Common myeloid progenitor, CD34-positive (primary cell): ENCODE measurements around the gene MAP3K12.

Source experiments
- CTCF ChIA-PET: fragments of 350-600 bp; sonication (Branson Sonifier 250); formaldehyde crosslinking; loops from one replicate; lab custom pipeline; 2021; ENCODE audit warnings: antibody characterized with exemption; lab: Charles Lee
- POLR2A ChIA-PET: fragments of 350-600 bp; sonication (Branson Sonifier 250); formaldehyde crosslinking; loops from one replicate; lab custom pipeline; 2021; ENCODE audit warnings: antibody characterized with exemption; lab: Charles Lee
- DNase-seq, 3 donors: peaks; one replicate each; pipeline versions ENCODE4 v3.0.0 to v3.0.0-alpha.2; 2013
- H3K27ac ChIP-seq, 2 experiments: 1 replicate in 1 of 2; 2 replicates in 1 of 2; pipeline ENCODE4 v1.7.0; 2013; ENCODE audit warnings: inconsistent platforms in 2 of 2, low read length in 2 of 2, mild to moderate bottlenecking in 2 of 2, low read depth in 1 of 2, moderate library complexity in 1 of 2; ENCODE audit not compliant: severe bottlenecking in 2 of 2, insufficient read depth in 1 of 2, poor library complexity in 1 of 2
- H3K27me3 ChIP-seq, 5 experiments: replicated peaks in 2 of 5; 1 replicate in 3 of 5; 2 replicates in 2 of 5; pipeline versions ENCODE4 v1.6.1 to v1.7.0; 2013; ENCODE audit warnings: low read length in 4 of 5, mild to moderate bottlenecking in 2 of 5, moderate library complexity in 2 of 5, inconsistent platforms in 1 of 5; ENCODE audit not compliant: insufficient read depth in 5 of 5, control insufficient read depth in 4 of 5
- H3K36me3 ChIP-seq, 4 experiments: 1 replicate in 2 of 4; 2 replicates in 2 of 4; pipeline versions ENCODE4 v1.6.1 to v1.7.0; 2013; ENCODE audit warnings: low read length in 3 of 4, control low read depth in 1 of 4, mild to moderate bottlenecking in 1 of 4; ENCODE audit not compliant: control insufficient read depth in 4 of 4, insufficient read depth in 4 of 4
- H3K4me1 ChIP-seq, 4 experiments: 1 replicate in 3 of 4; 2 replicates in 1 of 4; pipeline versions ENCODE4 v1.6.1 to v1.7.1; 2013; ENCODE audit warnings: low read length in 3 of 4, mild to moderate bottlenecking in 3 of 4, control low read depth in 1 of 4, inconsistent platforms in 1 of 4, moderate library complexity in 1 of 4; ENCODE audit not compliant: control insufficient read depth in 4 of 4, insufficient read depth in 4 of 4; ENCODE audit errors: control extremely low read depth in 1 of 4
- H3K4me3 ChIP-seq, 7 experiments: 1 replicate in 4 of 7; 2 replicates in 3 of 7; pipeline versions ENCODE4 v1.5.1 to v1.7.0; 2013; ENCODE audit warnings: mild to moderate bottlenecking in 7 of 7, low read length in 6 of 7, moderate library complexity in 6 of 7, inconsistent platforms in 2 of 7, low read depth in 2 of 7, control low read depth in 1 of 7; ENCODE audit not compliant: insufficient read depth in 4 of 7, control insufficient read depth in 1 of 7; ENCODE audit errors: extremely low read depth in 1 of 7
- H3K9me3 ChIP-seq, 5 experiments: 1 replicate in 4 of 5; 2 replicates in 1 of 5; pipeline versions ENCODE4 v1.6.1 to v1.7.1; 2013; ENCODE audit warnings: low read length in 4 of 5, mild to moderate bottlenecking in 2 of 5, inconsistent platforms in 1 of 5, low read depth in 1 of 5, moderate library complexity in 1 of 5; ENCODE audit not compliant: control insufficient read depth in 4 of 5, insufficient read depth in 2 of 5; ENCODE audit errors: control extremely low read depth in 1 of 5
- WGBS: methylation state at CpG from one replicate; pipeline ENCODE4 v1.1.5; 2013; ENCODE audit not compliant: insufficient coverage; 5-methylcytosine and 5-hydroxymethylcytosine counted together

Gene MAP3K12

GRCh38 chr12:53459097-53459496 lies 40.2 kb downstream of the MAP3K12 start:
- H3K27ac ChIP-seq, result no peak overlapping the region
- POLR2A ChIA-PET, result no interaction called here
- H3K36me3 ChIP-seq, result peaks cover 35 to 100% (median 77%) of the 10 kb centered on the region in 4 experiments
- DNase-seq, result no peak
- WGBS, result 100% methylated on average over 3 of the region's 4 CpGs
- H3K9me3 ChIP-seq, result no peaks in the 10 kb centered on the region
- peaks cover 0 to 4% (median 2%) of the 10 kb centered on the region in 4 experiments for H3K4me1 ChIP-seq
- H3K27me3 ChIP-seq, result no peaks in the 10 kb centered on the region
- H3K4me3 ChIP-seq, result no peak overlapping the region
- CTCF ChIA-PET, result interaction anchor here (1.0 to 3.2 kb wide), 4 partner anchors 14 to 114 kb away, joined by 3 to 13 read pairs (median 6); no protein-coding TSS in a partner anchor

GRCh38 chr12:53456654-53457366 lies 42.4 kb downstream of the MAP3K12 start:
- ChIA-PET POLR2A (interaction anchor here (0.7 to 1.2 kb wide), 2 partner anchors 9 to 62 kb away, joined by 3 to 5 read pairs; no protein-coding TSS in a partner anchor), CTCF (interaction anchor here (2.5 to 3.2 kb wide), 2 partner anchors 20 to 112 kb away, joined by 5 to 9 read pairs; no protein-coding TSS in a partner anchor)
- H3K4me1 ChIP-seq, result peaks cover 8 to 17% (median 13%) of the 10 kb centered on the region in 4 experiments
- H3K9me3 ChIP-seq, result no peaks in the 10 kb centered on the region
- DNase-seq, result no peak
- peaks cover 25 to 84% (median 59%) of the 10 kb centered on the region in 4 experiments for H3K36me3 ChIP-seq
- no peak overlapping the region for H3K27ac ChIP-seq
- H3K4me3 ChIP-seq, result no peak overlapping the region
- no peaks in the 10 kb centered on the region for H3K27me3 ChIP-seq
- 67% methylated on average over 1 of the region's 6 CpGs for WGBS

GRCh38 chr12:53454707-53455106 lies 44.6 kb downstream of the MAP3K12 start:
- ChIA-PET POLR2A (interaction anchor here (0.6 to 2.4 kb wide), 3 partner anchors 14 to 27 kb away, joined by 3 to 6 read pairs (median 4); no protein-coding TSS in a partner anchor), CTCF (interaction anchor here (1.2 to 3.5 kb wide), 6 partner anchors 10 to 110 kb away, joined by 3 to 14 read pairs (median 6); no protein-coding TSS in a partner anchor)
- 100% methylated on average over 1 of the region's 3 CpGs for WGBS
- no peaks in the 10 kb centered on the region for H3K9me3 ChIP-seq
- no peak overlapping the region for H3K27ac ChIP-seq
- H3K27me3 ChIP-seq, result no peaks in the 10 kb centered on the region
- no peak overlapping the region for H3K4me3 ChIP-seq
- DNase-seq, result no peak
- H3K4me1 ChIP-seq, result peaks cover 8 to 20% (median 13%) of the 10 kb centered on the region in 4 experiments
- peaks cover 18 to 63% (median 40%) of the 10 kb centered on the region in 4 experiments for H3K36me3 ChIP-seq

- Histone ChIP-seq H3K36me3 (peaks cover 16 to 57% (median 36%) of the 10 kb centered on the region in 4 experiments), H3K27ac (peak overlapping the region in 1 of 2 experiments; percentile 94), H3K27me3 (no peaks in the 10 kb centered on the region), H3K4me3 (peak overlapping the region in 4 of 7 experiments; percentile 84 to 98 (median 94)), H3K4me1 (peaks cover 8 to 20% (median 13%) of the 10 kb centered on the region in 4 experiments), H3K9me3 (no peaks in the 10 kb centered on the region)
- POLR2A ChIA-PET, result interaction anchor here (0.6 to 2.4 kb wide), 4 partner anchors 14 to 28 kb away, joined by 3 to 6 read pairs (median 4); no protein-coding TSS in a partner anchor
- DNase-seq, result no peak
- WGBS, result 83% methylated on average over 2 of the region's 6 CpGs
- CTCF ChIA-PET, result interaction anchor here (1.8 to 3.5 kb wide), 4 partner anchors 13 to 109 kb away, joined by 4 to 14 read pairs (median 8); no protein-coding TSS in a partner anchor
Measured at GRCh38 chr12:53453953-53454640, 45.2 kb downstream of the MAP3K12 start.

- Histone ChIP-seq H3K27me3 (no peaks in the 10 kb centered on the region), H3K4me3 (peak overlapping the region; percentile 55 to 98 (median 89)), H3K4me1 (peaks cover 8 to 20% (median 13%) of the 10 kb centered on the region in 4 experiments), H3K9me3 (no peaks in the 10 kb centered on the region), H3K27ac (peak overlapping the region; percentile 94), H3K36me3 (peaks cover 17 to 51% (median 34%) of the 10 kb centered on the region in 4 experiments)
- ChIA-PET POLR2A (interaction anchor here (0.7 to 2.4 kb wide), 2 partner anchors 29 to 70 kb away, joined by 3 to 6 read pairs; no protein-coding TSS in a partner anchor), CTCF (interaction anchor here (0.7 to 3.5 kb wide), 2 partner anchors 10 to 24 kb away, joined by 4 to 11 read pairs; no protein-coding TSS in a partner anchor)
- 0% methylated on average over 27 of the region's 82 CpGs for WGBS
- DNase-seq, result peak; percentile 83 to 90 (median 89)
Measured at GRCh38 chr12:53452159-53453077, 46.8 kb downstream of the MAP3K12 start.

- CTCF ChIA-PET, result interaction anchor here (0.6 to 1.0 kb wide), 4 partner anchors 26 to 69 kb away, joined by 3 read pairs; partner anchors contain the start of gene TARBP2
- H3K4me1 ChIP-seq, result peaks cover 8 to 20% (median 13%) of the 10 kb centered on the region in 4 experiments
- H3K27ac ChIP-seq, result peak within 1 kb of the TSS; percentile 94
- peak; percentile 99 to 100 (median 99) for DNase-seq
- H3K4me3 ChIP-seq, result peak within 1 kb of the TSS; percentile 55 to 98 (median 89)
- POLR2A ChIA-PET, result interaction anchor here (0.7 to 1.0 kb wide), 3 partner anchors 10 to 69 kb away, joined by 3 read pairs; partner anchors contain the start of gene PRR13
- no peaks in the 10 kb centered on the region for H3K9me3 ChIP-seq
- peaks cover 17 to 46% (median 29%) of the 10 kb centered on the region in 4 experiments for H3K36me3 ChIP-seq
- H3K27me3 ChIP-seq, result no peaks in the 10 kb centered on the region
- under 1% methylated on average over 20 of the region's 32 CpGs for WGBS
Measured at GRCh38 chr12:53451661-53452158, 47.5 kb downstream of the MAP3K12 start, which contains the start of gene PCBP2. Gene PCBP2 (plus strand): TSS chr12:53452102. CDS start chr12:53454801, 2,699 bp downstream.
